WTC11 (cell line): ENCODE results near the gene TMEM184A. TPM values are rescaled to one million over a fixed set of nuclear protein-coding genes. Genes with fewer than 3 reads are reported as not detected.
A peak's percentile ranks its signal among the peaks of the same experiment; 100 is the strongest.

Source experiments
- ATAC-seq: fragments of 200-7000 bp; cut with Tn5 transposase; 2 replicates; pipeline ENCODE4 v1.10.0; 2021; ENCODE audit warnings: mild to moderate bottlenecking, moderate library complexity
- CTCF ChIA-PET: fragments of 300-600 bp; sonication (Branson Sonifier 250); formaldehyde crosslinking; loops from one replicate; lab custom pipeline; 2021; ENCODE audit warnings: antibody characterized with exemption; lab: Charles Lee
- POLR2A ChIA-PET: fragments of 350-600 bp; sonication (Branson Sonifier 250); formaldehyde crosslinking; loops from one replicate; lab custom pipeline; 2021; ENCODE audit warnings: antibody characterized with exemption; lab: Charles Lee
- DNase-seq: peaks from one replicate; pipeline ENCODE4 v3.0.0; 2021; ENCODE audit warnings: low spot score
- H3K27ac Mint-ChIP-seq: 2 replicates; pipeline ENCODE4 v1.8.0; 2021; ENCODE audit warnings: mixed read lengths
- H3K27me3 Mint-ChIP-seq: 2 replicates; pipeline ENCODE4 v1.8.0; 2021; ENCODE audit warnings: low read depth, mild to moderate bottlenecking, moderate library complexity, mixed read lengths
- H3K36me3 Mint-ChIP-seq: 2 replicates; pipeline ENCODE4 v1.8.0; 2021; ENCODE audit warnings: mixed read lengths
- H3K4me1 Mint-ChIP-seq: 2 replicates; pipeline ENCODE4 v1.8.0; 2022; ENCODE audit warnings: mixed read lengths
- H3K4me3 Mint-ChIP-seq: 2 replicates; pipeline ENCODE4 v1.8.0; 2021; ENCODE audit warnings: mild to moderate bottlenecking, moderate library complexity, mixed read lengths
- H3K9me3 Mint-ChIP-seq: 2 replicates; pipeline ENCODE4 v1.8.0; 2021; ENCODE audit warnings: mixed read lengths
- CBFB ChIP-seq: sonication (generic); formaldehyde crosslinking; IDR thresholded peaks from 2 replicates; pipeline ENCODE4 v1.8.1; 2022; ENCODE audit warnings: mild to moderate bottlenecking, low read depth, missing genetic modification reagents
- GABPB1 ChIP-seq: sonication (generic); formaldehyde crosslinking; IDR thresholded peaks from 2 replicates; pipeline ENCODE4 v1.8.1; 2023; ENCODE audit warnings: mild to moderate bottlenecking, missing genetic modification reagents
- GRHL2 ChIP-seq: fragments of 250-450 bp; sonication (Bioruptor Pico); IDR thresholded peaks from 2 replicates; pipeline ENCODE4 v1.8.0; 2022; ENCODE audit warnings: mild to moderate bottlenecking, moderate library complexity; ENCODE audit not compliant: insufficient replicate concordance, severe bottlenecking
- GTF2I ChIP-seq: fragments of 250-450 bp; sonication (Bioruptor Pico); conservative IDR thresholded peaks from 2 replicates; pipeline ENCODE4 v1.4.0; 2021; ENCODE audit warnings: mild to moderate bottlenecking
- IRF2 ChIP-seq: sonication (generic); formaldehyde crosslinking; IDR thresholded peaks from 2 replicates; pipeline ENCODE4 v1.8.0; 2022; ENCODE audit warnings: low read depth, missing genetic modification reagents, borderline replicate concordance
- JUN ChIP-seq: sonication (generic); formaldehyde crosslinking; IDR thresholded peaks from 2 replicates; pipeline ENCODE4 v1.8.0; 2023; ENCODE audit warnings: mild to moderate bottlenecking, missing genetic modification reagents
- KAT7 ChIP-seq: sonication (generic); formaldehyde crosslinking; IDR thresholded peaks from 2 replicates; pipeline ENCODE4 v1.8.1; 2023; ENCODE audit warnings: missing genetic modification reagents, mild to moderate bottlenecking, borderline replicate concordance
- NFYB ChIP-seq: sonication (generic); formaldehyde crosslinking; conservative IDR thresholded peaks from 2 replicates; pipeline ENCODE4 v1.8.0; 2022; ENCODE audit warnings: low read depth, missing genetic modification reagents
- NR3C1 ChIP-seq: sonication (generic); formaldehyde crosslinking; conservative IDR thresholded peaks from 2 replicates; pipeline ENCODE4 v1.8.1; 2023; ENCODE audit warnings: low read depth, mild to moderate bottlenecking, missing genetic modification reagents
- OVOL2 ChIP-seq: fragments of 250-450 bp; sonication (Bioruptor Pico); IDR thresholded peaks from 2 replicates; pipeline ENCODE4 v1.9.0; 2021; ENCODE audit warnings: mild to moderate bottlenecking, borderline replicate concordance
- RORB ChIP-seq: fragments of 250-450 bp; sonication (Bioruptor Pico); IDR thresholded peaks from 2 replicates; pipeline ENCODE4 v1.9.0; 2021; ENCODE audit warnings: mild to moderate bottlenecking
- SMAD3 ChIP-seq: sonication (generic); formaldehyde crosslinking; IDR thresholded peaks from 2 replicates; pipeline ENCODE4 v1.8.0; 2022; ENCODE audit warnings: missing genetic modification reagents, mild to moderate bottlenecking, borderline replicate concordance
- SMAD4 ChIP-seq: sonication (generic); formaldehyde crosslinking; IDR thresholded peaks from 2 replicates; pipeline ENCODE4 v1.8.0; 2022; ENCODE audit warnings: mild to moderate bottlenecking, missing genetic modification reagents
- ZNF121 ChIP-seq: sonication (generic); formaldehyde crosslinking; IDR thresholded peaks from 2 replicates; pipeline ENCODE4 v1.8.0; 2023; ENCODE audit warnings: missing genetic modification reagents
- total RNA-seq: library from RNA; stranded (reverse); gene quantifications from 3 replicates; pipeline ENCODE4 v1.2.3, GENCODE V29; 2021
- TF ChIP-seq, protein P1 (sequence below): sonication (generic); formaldehyde crosslinking; IDR thresholded peaks from 2 replicates; pipeline ENCODE4 v1.8.1; 2023; ENCODE audit warnings: mild to moderate bottlenecking, missing genetic modification reagents, borderline replicate concordance
- TF ChIP-seq, protein P2 (sequence below): fragments of 250-450 bp; sonication (Bioruptor Pico); IDR thresholded peaks from 2 replicates; pipeline ENCODE4 v1.8.0; 2021; ENCODE audit warnings: mild to moderate bottlenecking
- TF ChIP-seq, protein P3 (sequence below): sonication (generic); formaldehyde crosslinking; IDR thresholded peaks from 2 replicates; pipeline ENCODE4 v1.8.1; 2023; ENCODE audit warnings: mild to moderate bottlenecking, missing genetic modification reagents, moderate library complexity
- TF ChIP-seq, protein P4 (sequence below): sonication (generic); formaldehyde crosslinking; IDR thresholded peaks from 2 replicates; pipeline ENCODE4 v1.8.0; 2023; ENCODE audit warnings: missing genetic modification reagents

TMEM184A gene
- total RNA-seq, 1 experiment from 2014 or later = 1.4 TPM

DNA sequence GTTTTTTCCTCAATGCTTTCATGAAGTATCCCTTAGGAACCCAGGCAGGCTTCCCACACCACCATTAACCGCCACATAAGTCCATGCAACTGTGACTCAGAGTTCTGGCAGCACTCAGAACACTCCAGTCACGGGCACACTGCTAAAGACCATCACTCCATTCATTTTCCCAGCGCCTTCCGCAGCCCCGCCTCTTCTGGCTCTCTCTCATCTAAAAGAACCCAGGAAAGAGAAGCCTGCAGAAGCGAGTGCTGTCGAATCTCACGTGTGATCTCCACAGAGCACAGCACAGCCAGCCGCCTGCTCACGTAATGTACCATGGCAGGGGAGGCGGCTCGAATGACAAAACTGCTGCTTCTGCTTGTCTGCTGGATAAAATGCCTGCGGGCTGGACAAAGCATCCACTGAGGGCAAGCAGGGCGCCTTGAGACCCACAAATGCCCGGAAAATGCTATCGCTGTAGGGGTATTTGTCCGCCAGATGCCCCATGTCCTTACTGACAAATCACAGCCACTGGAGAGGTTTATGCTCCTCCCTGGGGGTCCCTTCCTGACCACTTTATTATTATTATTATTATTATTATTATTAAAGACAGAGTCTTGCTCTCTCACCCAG lies 12.0 kb upstream of the TMEM184A start:
- POLR2A ChIA-PET = no interaction called here
- DNase-seq (no peak), ATAC-seq (no peak)
- peak overlapping the region; percentile 82 for H3K27ac Mint-ChIP-seq
- peaks cover 23% of the 10 kb centered on the region for H3K4me1 Mint-ChIP-seq
- no peaks in the 10 kb centered on the region for H3K27me3 Mint-ChIP-seq
- CTCF ChIA-PET = interaction anchor here (1.2 kb wide), 1 partner anchor 12 kb away, joined by 3 read pairs; the partner anchor contains the start of gene TMEM184A
- H3K36me3 Mint-ChIP-seq = peaks cover 15% of the 10 kb centered on the region
- H3K4me3 Mint-ChIP-seq = peak overlapping the region; percentile 33
- TF ChIP-seq GABPB1 (CRISPR knock-in tag) = no peak
- no peak for TF ChIP-seq NR3C1 (CRISPR knock-in tag)
- no peak for TF ChIP-seq CBFB
- no peak for TF ChIP-seq IRF2 (CRISPR knock-in tag)
- no peak for TF ChIP-seq KAT7 (CRISPR knock-in tag)
- TF ChIP-seq, protein P1, sequence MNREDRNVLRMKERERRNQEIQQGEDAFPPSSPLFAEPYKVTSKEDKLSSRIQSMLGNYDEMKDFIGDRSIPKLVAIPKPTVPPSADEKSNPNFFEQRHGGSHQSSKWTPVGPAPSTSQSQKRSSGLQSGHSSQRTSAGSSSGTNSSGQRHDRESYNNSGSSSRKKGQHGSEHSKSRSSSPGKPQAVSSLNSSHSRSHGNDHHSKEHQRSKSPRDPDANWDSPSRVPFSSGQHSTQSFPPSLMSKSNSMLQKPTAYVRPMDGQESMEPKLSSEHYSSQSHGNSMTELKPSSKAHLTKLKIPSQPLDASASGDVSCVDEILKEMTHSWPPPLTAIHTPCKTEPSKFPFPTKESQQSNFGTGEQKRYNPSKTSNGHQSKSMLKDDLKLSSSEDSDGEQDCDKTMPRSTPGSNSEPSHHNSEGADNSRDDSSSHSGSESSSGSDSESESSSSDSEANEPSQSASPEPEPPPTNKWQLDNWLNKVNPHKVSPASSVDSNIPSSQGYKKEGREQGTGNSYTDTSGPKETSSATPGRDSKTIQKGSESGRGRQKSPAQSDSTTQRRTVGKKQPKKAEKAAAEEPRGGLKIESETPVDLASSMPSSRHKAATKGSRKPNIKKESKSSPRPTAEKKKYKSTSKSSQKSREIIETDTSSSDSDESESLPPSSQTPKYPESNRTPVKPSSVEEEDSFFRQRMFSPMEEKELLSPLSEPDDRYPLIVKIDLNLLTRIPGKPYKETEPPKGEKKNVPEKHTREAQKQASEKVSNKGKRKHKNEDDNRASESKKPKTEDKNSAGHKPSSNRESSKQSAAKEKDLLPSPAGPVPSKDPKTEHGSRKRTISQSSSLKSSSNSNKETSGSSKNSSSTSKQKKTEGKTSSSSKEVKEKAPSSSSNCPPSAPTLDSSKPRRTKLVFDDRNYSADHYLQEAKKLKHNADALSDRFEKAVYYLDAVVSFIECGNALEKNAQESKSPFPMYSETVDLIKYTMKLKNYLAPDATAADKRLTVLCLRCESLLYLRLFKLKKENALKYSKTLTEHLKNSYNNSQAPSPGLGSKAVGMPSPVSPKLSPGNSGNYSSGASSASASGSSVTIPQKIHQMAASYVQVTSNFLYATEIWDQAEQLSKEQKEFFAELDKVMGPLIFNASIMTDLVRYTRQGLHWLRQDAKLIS (CRISPR knock-in tag) = no peak
- no peak for TF ChIP-seq SMAD3
- no peak for TF ChIP-seq JUN
- no peak for TF ChIP-seq GTF2I
- TF ChIP-seq, protein P2, sequence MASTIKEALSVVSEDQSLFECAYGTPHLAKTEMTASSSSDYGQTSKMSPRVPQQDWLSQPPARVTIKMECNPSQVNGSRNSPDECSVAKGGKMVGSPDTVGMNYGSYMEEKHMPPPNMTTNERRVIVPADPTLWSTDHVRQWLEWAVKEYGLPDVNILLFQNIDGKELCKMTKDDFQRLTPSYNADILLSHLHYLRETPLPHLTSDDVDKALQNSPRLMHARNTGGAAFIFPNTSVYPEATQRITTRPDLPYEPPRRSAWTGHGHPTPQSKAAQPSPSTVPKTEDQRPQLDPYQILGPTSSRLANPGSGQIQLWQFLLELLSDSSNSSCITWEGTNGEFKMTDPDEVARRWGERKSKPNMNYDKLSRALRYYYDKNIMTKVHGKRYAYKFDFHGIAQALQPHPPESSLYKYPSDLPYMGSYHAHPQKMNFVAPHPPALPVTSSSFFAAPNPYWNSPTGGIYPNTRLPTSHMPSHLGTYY (CRISPR knock-in tag) = no peak
- TF ChIP-seq OVOL2 (CRISPR knock-in tag) = no peak
- TF ChIP-seq RORB (CRISPR knock-in tag) = no peak
- no peak for TF ChIP-seq GRHL2 (CRISPR knock-in tag)
- no peak for TF ChIP-seq NFYB
- TF ChIP-seq, protein P3, sequence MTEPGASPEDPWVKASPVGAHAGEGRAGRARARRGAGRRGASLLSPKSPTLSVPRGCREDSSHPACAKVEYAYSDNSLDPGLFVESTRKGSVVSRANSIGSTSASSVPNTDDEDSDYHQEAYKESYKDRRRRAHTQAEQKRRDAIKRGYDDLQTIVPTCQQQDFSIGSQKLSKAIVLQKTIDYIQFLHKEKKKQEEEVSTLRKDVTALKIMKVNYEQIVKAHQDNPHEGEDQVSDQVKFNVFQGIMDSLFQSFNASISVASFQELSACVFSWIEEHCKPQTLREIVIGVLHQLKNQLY (CRISPR knock-in tag) = no peak
- no peak for TF ChIP-seq SMAD4 (CRISPR knock-in tag)
- no peaks in the 10 kb centered on the region for H3K9me3 Mint-ChIP-seq

DNA sequence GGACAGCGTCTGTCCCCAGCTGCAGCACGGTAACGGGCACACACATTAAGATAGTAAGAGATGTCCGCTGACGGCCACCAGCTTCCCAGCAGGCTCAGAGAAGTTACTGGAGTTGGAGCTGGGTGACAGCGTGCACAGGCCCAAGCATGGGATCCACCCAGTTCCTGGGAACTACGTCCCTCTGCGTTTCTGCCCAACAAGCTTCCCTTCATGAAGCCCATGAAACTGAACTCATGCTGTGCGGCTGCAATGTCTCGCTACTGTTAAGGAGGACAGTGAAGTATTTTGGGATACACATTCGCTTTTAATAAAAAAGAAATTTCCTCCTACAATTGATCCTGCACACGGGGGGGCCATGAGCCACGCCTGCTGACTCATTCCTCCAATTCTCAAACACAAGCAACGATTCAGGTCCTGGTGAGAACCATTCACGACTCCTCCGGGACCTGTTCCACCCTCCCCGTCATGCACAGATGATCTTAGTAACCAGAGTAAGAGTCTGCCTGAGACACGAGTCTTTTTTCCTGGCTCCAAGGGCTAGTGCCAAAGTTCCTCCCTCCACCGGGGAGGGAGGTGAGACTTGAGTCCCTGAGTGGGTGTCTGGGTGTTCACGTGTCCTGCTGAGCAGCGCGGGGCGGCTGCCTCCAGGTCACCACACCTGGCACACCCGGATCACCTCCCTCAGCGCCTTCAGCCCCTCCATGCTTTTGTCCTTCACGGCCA lies 11.2 kb upstream of the TMEM184A start:
- Mint-ChIP-seq H3K27ac (peak overlapping the region; percentile 82), H3K36me3 (peaks cover 15% of the 10 kb centered on the region), H3K4me1 (peaks cover 23% of the 10 kb centered on the region), H3K4me3 (no peak overlapping the region; the same call in 1 of the 2 replicates), H3K27me3 (no peaks in the 10 kb centered on the region), H3K9me3 (no peaks in the 10 kb centered on the region)
- 0 out of 2 replicates have a peak, but pooled peaks have one; percentile 56 for TF ChIP-seq ZNF121 (CRISPR knock-in tag)
- TF ChIP-seq, protein P4, sequence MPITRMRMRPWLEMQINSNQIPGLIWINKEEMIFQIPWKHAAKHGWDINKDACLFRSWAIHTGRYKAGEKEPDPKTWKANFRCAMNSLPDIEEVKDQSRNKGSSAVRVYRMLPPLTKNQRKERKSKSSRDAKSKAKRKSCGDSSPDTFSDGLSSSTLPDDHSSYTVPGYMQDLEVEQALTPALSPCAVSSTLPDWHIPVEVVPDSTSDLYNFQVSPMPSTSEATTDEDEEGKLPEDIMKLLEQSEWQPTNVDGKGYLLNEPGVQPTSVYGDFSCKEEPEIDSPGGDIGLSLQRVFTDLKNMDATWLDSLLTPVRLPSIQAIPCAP (CRISPR knock-in tag) = no peak
- POLR2A ChIA-PET = no interaction called here
- CTCF ChIA-PET = interaction anchor here (1.2 kb wide), 1 partner anchor 11 kb away, joined by 3 read pairs; the partner anchor contains the start of gene TMEM184A
- peak; percentile 20 for ATAC-seq
- no peak for DNase-seq
